ENCODE data around the gene RGS3. TPM values are rescaled to one million over a fixed set of nuclear protein-coding genes. Genes with fewer than 3 reads are reported as not detected.
"Not testable (repeated sequence)": the region's sequence is repeated elsewhere in the genome, so short reads cannot be mapped to it uniquely, and the experiment has no call there.

The RGS3 gene
- polyA plus RNA-seq, 3 donors = 20.8 to 77.2 (median 56.6) TPM

DNA sequence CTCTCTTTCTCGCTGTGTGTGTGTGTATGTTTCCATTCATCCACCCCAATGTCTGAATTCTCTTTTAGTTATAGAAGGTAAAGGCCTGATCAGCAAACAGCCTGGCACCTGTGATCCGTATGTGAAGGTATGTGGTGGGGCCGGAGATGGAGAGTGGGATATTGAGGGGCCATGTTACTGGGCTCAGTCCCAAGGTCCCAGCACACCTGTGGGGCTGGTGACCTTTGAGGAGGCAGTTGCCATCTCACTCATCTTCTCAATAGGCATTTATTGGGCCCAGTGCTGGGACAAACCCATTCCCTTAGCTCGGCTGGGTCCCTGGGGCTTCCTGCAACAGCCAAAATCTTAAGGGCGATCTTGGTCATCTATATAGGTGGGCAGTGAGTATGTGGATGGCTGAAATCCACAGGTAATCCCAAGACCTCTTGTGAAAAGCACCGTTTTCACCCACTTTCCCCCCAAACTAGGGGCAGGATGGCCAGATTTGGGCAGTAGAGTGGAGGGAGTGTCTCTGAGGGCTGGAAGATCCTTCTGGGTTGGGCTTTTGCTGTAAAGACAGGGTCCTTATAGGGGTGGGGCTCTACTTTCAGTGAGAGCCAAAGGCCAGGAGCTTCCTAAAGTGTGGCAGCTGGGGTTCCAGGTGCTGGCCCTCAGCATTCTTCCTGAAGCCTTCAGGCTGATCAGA, 19.6 kb downstream of the RGS3 start:
- WGBS, 3 donors = 93 to 97% (median 95%) methylated on average over 6 of the region's 6 CpGs
- no peak overlapping the region for H3K27ac ChIP-seq (ENCODE audit: low read depth, low read length)

DNA sequence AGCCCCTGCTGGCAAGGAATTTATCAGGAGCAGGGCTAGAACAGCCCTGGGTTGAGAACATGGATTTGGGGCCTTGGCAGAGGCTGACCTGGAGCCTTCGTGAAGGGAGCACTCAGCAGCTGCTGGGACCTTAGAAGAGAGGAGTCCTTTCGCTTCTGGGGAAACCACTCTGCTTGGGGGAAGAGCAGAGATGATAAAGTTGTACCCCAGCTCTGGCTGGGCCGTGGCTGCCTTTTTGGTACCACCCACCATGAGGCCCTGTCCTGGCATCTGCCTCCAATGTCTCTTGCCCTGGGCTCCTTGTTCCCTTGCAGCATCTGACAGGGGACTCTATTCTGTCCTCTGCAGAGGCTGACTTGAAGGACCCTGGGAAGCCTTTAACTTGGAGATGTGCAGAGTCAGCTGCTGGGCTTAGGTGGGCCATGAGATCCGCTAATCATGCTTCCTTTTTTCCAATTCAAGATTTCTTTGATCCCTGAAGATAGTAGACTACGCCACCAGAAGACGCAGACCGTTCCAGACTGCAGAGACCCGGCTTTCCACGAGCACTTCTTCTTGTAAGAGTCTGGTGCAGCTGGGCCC, 20.2 kb downstream of the RGS3 start:
- 73 to 83% (median 77%) methylated on average over 9 of the region's 9 CpGs for WGBS, 3 donors
- H3K27ac ChIP-seq (ENCODE audit: low read depth, low read length) = no peak overlapping the region

DNA sequence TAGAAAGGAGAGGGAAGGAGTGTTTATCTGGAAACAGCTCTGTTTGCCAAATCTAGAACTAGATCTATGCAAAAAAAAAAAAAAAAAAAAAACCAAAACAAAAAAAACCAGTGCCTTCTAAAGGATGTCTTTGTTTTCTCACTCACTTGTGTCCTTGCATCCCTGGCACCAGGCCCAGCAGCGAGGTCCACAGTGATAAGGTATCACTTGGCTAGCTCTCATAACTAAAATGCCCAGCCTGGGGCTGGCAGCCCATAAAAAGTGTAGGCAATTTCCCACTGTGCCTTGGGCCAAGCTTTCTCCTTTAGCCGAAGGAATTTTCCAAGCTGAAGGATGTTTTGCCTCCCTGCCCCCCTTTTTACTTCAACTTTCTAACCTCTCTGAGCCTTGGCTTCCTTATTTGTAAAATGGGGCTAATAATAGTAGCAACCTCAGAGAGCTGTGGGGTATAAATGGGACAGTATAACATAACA, 20.8 kb downstream of the RGS3 start:
- 17 to 52% (median 50%) methylated on average over 2 of the region's 2 CpGs for WGBS, 3 donors
- no peak overlapping the region for H3K27ac ChIP-seq (ENCODE audit: low read depth, low read length)

DNA sequence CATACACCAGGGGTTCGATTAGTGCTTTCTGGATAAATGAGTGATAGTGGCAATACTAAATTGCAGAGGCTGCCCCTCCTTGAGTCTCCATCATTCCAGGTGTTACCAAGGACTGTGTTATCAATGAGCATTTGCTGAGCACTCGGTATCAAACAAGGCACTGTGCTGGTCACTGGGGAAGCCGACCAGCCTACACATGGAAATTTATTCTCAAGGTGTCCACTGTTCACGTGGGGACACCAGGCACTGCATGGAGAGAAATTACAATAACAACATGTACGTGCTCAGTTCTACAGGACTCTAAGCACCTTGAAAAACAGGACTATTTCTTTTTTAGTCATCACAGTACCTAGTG, 22.2 kb downstream of the RGS3 start:
- H3K27ac ChIP-seq (ENCODE audit: low read depth, low read length) = no peak overlapping the region
- WGBS, 3 donors = 66 to 94% (median 92%) methylated on average over 5 of the region's 5 CpGs

DNA sequence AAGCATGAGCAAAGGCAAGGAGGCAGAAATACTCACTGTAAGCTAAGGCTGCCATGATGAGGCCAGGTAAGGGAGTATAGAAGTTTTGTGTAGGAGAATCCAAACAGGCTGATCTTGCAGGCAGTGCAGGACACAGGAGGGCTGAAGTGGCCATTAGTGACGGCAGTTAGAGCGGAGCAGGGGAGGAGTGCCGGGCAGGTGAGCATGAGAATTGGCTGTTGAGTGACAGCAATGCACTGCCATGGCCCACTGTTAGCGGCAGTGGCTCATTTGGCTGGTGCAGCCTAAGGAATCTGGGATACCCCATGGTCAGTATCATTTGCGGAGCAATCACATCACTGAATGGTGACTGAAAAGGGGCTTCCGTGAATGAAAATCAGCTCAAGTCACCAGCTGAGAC, 22.8 kb downstream of the RGS3 start:
- no peak overlapping the region for H3K27ac ChIP-seq (ENCODE audit: low read depth, low read length)

DNA sequence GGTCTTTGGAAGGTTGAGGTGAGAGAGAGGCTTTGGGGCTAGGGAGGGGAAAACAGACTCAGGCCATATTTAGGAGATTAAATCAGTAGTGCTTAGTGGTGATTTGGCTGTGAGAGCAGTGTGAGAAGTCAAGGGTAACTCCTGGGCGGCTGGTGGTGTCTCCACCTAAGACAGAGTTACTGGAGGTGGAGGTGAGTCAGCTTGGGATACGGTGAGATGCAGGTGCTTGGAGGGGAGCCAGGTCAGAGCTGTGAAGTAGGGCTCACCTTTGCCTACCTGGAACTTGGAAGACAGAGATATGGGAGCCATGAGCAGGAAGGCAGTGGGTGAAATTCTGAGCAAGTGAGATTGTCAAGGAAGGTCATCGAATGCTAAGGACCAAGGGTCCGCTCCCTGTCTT, 24.5 kb downstream of the RGS3 start:
- H3K27ac ChIP-seq (ENCODE audit: low read depth, low read length) = no peak overlapping the region
- 84 to 95% (median 91%) methylated on average over 4 of the region's 4 CpGs for WGBS, 3 donors

More for the DNA sequence above, 22.8 kb downstream of the RGS3 start:
- WGBS, 3 donors = 87 to 100% (median 98%) methylated on average over 6 of the region's 6 CpGs

DNA sequence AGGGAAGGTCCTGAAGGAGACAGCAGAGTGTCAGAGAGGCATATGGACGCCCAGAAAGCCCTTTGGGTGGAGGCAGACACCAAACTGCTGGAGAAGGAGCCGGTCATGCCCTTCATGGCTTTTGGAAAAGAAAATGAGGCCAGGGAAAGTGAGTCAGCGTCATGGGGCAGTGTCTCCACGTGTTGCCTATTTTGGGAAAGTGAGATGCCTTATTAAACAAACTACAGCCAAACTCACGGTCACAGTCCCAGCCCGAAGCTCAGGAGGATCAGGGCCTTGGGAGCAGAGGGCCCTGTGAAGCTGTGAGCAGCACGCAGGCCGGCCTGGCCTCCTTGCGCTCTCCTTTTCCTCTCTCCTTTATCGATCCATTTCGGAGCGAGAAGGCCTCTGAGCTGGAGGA, 25.0 kb downstream of the RGS3 start:
- H3K27ac ChIP-seq (ENCODE audit: low read depth, low read length) = no peak overlapping the region
- WGBS, 3 donors = 84 to 90% (median 85%) methylated on average over 12 of the region's 12 CpGs

DNA sequence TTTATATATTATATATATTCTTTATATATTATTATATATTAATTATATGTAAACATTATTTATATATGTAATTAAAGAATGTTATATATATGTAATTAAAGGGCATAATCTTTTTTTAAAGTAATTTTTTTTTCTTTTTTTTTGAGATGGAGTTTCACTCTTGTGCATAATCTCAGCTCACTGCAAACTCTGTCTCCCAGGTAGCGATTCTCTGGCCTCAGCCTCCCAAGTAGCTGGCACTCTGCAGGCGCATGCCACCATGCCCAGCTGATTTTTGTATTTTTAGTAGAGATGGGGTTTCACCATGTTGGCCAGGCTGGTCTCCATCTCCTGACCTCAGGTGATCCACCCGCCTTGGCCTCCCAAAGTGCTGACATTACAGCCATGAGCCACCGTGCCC, 27.6 kb downstream of the RGS3 start:
- not testable (repeated sequence) for H3K27ac ChIP-seq (ENCODE audit: low read depth, low read length)
- WGBS, 3 donors = 89 to 96% (median 96%) methylated on average over 4 of the region's 4 CpGs

DNA sequence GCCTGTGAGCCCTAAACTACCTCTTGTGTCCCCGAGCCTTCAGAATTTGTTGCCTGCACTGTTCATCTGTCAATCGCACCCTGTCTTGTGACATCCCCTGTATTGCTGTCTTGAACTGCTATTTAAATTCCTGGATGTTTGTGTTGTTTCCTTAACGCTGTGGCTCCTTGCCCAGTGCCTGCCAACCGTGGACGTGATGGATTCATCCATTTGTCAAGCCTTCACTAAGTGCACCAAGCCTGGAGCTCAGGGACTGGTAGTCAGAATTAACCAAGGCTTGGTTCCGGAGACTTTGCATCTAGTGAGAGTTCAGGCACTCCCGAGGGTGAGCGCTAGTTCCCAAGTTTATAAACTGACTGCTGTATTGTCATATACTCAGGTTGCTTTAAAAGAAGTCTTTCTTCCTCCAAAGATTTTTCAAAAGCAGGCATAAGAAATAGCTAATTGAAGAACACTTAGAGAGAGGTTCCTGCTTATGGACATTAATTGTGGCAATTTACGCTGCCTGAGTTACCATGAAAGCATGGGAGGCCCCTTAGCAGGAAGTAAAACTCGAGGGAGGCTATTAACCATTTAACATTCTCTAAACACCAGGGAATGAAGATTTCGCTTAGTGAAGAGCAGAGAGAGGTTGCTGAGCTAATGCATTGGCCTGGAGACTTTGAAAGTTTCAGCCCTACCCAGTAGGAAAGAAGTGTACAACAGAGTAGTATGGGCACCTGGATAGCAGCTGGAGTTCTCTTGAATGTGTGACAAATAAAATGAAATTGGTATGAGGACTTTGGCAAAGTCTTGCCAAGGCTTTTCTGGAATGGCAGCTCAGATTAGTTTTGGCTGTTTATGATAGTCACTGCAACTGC, 29.0 kb downstream of the RGS3 start:
- H3K27ac ChIP-seq (ENCODE audit: low read depth, low read length) = no peak overlapping the region
- 50 to 62% (median 55%) methylated on average over 11 of the region's 11 CpGs for WGBS, 3 donors

DNA sequence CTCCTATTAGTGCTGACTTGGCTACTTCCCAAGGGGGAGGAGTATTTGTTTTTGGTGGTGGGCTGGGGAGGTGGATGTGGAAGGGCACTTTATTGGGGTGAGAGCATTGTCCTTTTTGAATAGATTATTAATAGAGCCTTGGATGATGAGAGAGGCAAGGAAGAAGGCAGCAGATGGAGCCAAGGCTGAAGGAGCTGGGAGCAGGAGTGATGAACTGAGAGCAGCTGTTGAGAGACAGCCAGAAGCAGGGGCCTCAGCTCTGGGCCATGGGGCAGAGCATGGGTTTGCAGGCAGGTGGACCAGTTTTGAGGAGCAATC, 29.6 kb downstream of the RGS3 start:
- no peak overlapping the region for H3K27ac ChIP-seq (ENCODE audit: low read depth, low read length)

DNA sequence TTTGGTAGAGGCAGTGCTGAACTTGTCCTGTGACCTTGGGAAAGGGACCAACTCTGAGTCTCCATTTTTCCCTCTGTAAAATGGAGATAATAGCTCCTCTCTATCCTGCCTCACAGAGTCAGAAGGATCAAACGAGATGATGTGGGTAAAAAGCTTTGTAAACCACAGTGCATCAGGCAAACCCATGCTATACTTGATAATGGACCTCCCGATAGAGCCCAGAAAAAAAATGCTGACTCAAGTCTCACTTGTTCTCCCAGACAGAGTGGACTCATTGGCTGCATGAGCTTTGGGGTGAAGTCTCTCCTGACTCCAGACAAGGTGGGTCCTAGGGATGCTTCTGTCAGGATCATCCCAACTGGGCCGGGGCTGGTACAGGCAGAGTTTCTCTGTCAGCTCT, 32.0 kb downstream of the RGS3 start:
- 88 to 95% (median 92%) methylated on average over 3 of the region's 3 CpGs for WGBS, 3 donors

DNA sequence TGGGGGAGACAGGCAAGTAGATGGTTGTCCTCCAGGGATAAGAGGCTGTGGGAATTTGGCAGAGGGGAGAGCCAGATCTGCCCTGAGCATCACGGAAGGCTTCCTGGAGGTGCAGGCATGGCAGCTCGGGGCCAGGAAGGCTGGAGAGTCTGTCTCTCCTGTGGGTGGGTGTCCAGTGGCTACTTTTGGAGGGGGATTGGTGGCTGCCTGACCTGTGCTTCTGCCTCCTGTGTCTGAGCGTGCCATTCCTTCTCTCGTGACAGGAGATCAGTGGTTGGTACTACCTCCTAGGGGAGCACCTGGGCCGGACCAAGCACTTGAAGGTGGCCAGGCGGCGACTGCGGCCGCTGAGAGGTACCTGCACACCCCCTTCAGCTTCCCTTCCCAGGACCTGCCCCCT, 33.5 kb downstream of the RGS3 start:
- WGBS, 3 donors = 97 to 100% (median 98%) methylated on average over 9 of the region's 9 CpGs
- H3K27ac ChIP-seq (ENCODE audit: low read depth, low read length) = no peak overlapping the region

More for the DNA sequence above, 32.0 kb downstream of the RGS3 start:
- no peak overlapping the region for H3K27ac ChIP-seq (ENCODE audit: low read depth, low read length)

DNA sequence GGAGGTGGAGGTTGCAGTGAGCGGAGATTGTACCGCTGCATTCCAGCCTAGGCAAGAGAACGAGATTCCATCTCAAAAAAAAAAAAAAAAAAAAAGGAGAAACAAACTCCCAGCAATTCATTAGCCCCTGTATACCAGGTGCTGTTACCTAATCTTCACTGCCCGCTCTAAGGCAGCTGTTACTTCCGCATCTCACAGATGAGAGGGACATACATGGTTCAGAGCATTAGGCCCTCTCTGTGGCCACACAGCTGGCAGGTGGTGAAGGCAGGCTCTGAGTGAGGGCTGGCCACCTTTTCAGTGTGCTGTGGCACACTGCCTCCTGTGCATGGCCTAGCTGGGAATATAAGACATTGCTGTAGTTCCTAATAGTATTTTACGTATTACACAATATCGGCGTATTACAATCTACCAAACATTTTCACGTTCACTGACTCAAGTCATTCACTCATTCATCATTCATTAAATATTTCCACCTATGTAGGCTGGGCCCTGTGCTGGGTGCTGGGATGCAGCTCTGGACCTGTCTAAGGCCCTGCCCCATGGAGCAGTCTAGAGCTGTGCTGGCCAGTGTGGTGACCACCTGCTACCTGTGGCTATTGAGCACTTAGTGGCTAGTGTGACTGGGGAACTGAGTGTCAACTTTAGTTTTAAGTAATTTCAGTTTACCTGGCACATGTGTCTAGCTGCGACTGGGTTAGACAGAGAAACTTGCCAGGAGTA, 35.8 kb downstream of the RGS3 start:
- no peak overlapping the region for H3K27ac ChIP-seq (ENCODE audit: low read depth, low read length)
- WGBS, 3 donors = 91 to 96% (median 94%) methylated on average over 10 of the region's 10 CpGs

DNA sequence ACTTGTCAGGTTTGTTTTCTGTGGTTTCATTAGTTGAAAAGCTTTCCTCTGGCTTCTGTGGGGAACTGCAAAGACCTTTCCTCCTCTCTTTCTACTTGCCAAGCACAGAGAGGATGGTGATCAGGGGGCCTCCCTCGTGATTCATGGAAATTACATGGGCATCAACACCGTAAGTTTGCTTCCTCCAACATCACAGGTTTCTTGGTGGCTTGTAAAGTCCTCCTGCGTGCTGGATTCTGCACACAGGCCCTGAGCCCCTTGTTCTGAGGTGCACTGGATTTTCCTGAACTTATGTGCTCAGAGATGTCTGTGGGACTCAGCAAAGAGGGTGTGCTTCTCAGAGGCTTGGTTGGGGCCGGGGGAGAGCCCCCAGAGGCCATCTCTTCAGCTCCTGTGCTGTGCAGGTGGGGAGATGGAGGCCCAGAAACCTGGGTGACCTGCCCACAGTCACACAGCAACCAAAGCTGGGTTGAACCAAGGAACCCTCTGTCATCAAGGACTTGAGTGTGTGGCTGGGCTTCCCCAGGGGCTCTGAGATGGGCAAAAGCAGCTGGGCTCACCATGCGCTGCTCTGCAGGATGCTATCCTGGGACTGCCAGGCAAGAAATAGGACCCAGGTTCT, 36.5 kb downstream of the RGS3 start:
- no peak overlapping the region for H3K27ac ChIP-seq (ENCODE audit: low read depth, low read length)
- WGBS, 3 donors = 75 to 83% (median 81%) methylated on average over 5 of the region's 5 CpGs

DNA sequence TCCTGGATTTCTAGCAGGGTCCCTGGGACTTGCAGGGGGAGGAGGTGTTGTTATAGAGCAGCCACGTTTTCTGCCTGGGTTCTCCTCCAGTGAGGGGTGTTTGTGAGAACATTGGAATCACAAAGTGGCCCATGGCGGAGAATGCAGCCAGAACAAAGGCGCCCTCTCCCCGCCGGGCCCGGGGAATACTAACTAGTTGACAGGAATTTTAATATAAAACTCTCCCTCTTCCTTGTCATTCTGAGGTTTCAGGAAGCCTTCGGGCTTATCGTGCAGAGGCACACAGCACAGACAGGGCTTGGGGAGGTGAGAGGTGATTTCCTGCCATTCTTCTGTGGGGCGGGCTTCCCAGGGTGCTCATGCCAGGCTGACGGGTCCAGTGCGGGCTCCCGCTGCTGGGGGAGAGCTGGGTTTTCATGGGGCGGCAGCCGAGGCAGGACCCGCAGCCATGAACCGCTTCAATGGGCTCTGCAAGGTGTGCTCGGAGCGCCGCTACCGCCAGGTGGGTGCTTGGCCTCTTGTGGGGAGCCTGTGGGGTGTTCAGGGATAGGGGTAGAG, 37.7 kb downstream of the RGS3 start:
- no peak overlapping the region for H3K27ac ChIP-seq (ENCODE audit: low read depth, low read length)
- WGBS, 3 donors = 71 to 86% (median 81%) methylated on average over 18 to 20 of the region's 20 CpGs

DNA sequence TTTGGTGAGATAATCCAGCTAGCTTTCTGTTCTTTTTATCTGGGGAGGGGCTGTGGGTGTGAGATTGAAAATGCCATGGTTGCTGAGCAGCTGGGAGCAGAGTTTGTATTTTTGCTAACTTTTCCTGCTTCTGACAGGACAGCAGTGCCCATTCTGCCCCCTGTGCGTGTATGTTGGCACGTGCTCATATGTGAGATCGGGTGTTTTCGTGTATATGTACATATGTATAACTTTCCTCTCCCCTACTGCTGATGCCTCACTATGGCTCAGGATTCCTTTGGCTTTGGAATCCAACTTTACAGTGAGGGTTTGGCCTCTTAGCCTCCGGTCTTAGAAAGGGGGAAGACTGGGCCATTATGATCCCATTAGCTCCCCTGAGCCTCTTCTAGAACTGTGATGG, 38.3 kb downstream of the RGS3 start:
- WGBS, 3 donors = 72 to 89% (median 87%) methylated on average over 5 of the region's 5 CpGs
- H3K27ac ChIP-seq (ENCODE audit: low read depth, low read length) = no peak overlapping the region

DNA sequence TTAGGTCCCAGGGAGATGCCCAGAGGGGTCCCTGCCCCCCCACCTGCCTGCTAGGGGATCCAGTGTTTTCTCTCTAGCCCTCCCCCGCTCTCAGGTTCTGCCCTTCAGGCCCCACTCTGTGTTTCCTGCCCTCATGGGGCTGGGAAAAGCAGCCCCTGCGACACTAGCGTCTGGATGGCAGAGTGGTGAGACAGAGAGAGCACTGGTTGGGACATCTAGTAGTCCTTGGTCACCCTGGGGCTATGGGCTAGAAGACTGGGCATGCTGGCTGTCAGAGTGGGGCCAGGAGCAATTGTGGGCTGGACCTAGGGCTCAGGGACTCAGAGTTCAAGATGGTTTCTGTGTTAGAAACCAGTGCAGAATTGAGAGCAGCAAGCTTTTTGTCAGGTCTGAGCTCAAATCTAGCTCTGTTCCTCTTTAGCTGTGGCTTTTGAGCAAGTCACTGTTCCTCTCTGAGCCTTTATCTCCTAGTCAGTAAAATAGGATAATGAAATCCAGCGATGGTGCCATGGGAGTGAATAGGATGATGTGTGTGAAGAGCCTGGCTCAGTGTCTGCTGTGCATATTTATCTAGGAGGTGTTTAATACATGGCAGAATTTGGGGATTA, 39.0 kb downstream of the RGS3 start:
- H3K27ac ChIP-seq (ENCODE audit: low read depth, low read length) = no peak overlapping the region
- 65 to 71% (median 68%) methylated on average over 4 of the region's 4 CpGs for WGBS, 3 donors

DNA sequence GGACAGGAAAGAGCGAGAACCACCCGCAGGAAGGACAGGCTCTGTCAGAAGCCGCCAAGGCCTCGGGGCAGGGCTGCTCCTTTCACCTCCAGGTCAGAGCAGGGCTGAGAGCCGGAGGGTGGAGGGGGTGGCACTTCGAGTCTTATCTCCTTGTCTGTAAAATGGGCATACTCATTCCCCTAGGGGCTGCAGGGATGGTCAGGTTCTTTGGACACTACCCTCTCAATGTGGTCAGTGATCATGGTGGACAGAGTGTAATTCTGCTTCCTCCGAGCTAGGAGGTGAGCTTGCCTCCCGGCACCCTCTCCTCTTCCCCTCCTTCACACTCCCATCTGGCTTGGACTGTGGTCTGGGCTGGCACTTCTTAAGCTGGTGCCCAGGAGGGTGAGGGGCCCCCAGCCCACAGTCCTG, 39.6 kb downstream of the RGS3 start:
- 71 to 92% (median 74%) methylated on average over 8 of the region's 8 CpGs for WGBS, 3 donors
- no peak overlapping the region for H3K27ac ChIP-seq (ENCODE audit: low read depth, low read length)
